ENCODE measurements around the gene KSR2. TPM values are rescaled to one million over a fixed set of nuclear protein-coding genes. Genes with fewer than 3 reads are reported as not detected.

Gene KSR2
- polyA plus RNA-seq, 1 experiment, result not detected

GRCh38 chr12:117497407-117497806 lies 471.4 kb downstream of the KSR2 start:
- Histone ChIP-seq H3K27me3 (ENCODE audit: control insufficient read depth, insufficient read depth, low read length) (no peaks in the 10 kb centered on the region), H3K36me3 (ENCODE audit: control insufficient read depth, insufficient read depth, low read length) (no peaks in the 10 kb centered on the region), H3K4me3 (ENCODE audit: low read depth, low read length) (no peak overlapping the region)
- no peak for TF ChIP-seq CTCF (IDR thresholded peaks at IDR 0.05; ENCODE audit: insufficient read depth, low read depth, low read length)
- POLR2A ChIA-PET, result no interaction called here
- CTCF ChIA-PET, result no interaction called here
- DNase-seq (ENCODE audit: low read depth), result no peak

- H3K36me3 ChIP-seq (ENCODE audit: control insufficient read depth, insufficient read depth, low read length), result no peaks in the 10 kb centered on the region
- no peaks in the 10 kb centered on the region for H3K27me3 ChIP-seq (ENCODE audit: control insufficient read depth, insufficient read depth, low read length)
- ChIA-PET POLR2A (no interaction called here), CTCF (interaction anchor here (0.7 kb wide), 1 partner anchor 342 kb away, joined by 3 read pairs; no protein-coding TSS in a partner anchor)
- no peak for DNase-seq (ENCODE audit: low read depth)
- H3K4me3 ChIP-seq (ENCODE audit: low read depth, low read length), result no peak overlapping the region
- TF ChIP-seq CTCF (IDR thresholded peaks at IDR 0.05; ENCODE audit: insufficient read depth, low read depth, low read length), result no peak
Observed at GRCh38 chr12:117494833-117495655, 473.7 kb downstream of the KSR2 start.

GRCh38 chr12:117491711-117492110 lies 477.1 kb downstream of the KSR2 start:
- CTCF ChIA-PET, result no interaction called here
- no peak for TF ChIP-seq CTCF (IDR thresholded peaks at IDR 0.05; ENCODE audit: insufficient read depth, low read depth, low read length)
- Histone ChIP-seq H3K27me3 (ENCODE audit: control insufficient read depth, insufficient read depth, low read length) (no peaks in the 10 kb centered on the region), H3K4me3 (ENCODE audit: low read depth, low read length) (no peak overlapping the region), H3K36me3 (ENCODE audit: control insufficient read depth, insufficient read depth, low read length) (no peaks in the 10 kb centered on the region)
- POLR2A ChIA-PET, result no interaction called here
- no peak for DNase-seq (ENCODE audit: low read depth)

GRCh38 chr12:117490130-117490529 lies 478.7 kb downstream of the KSR2 start:
- CTCF ChIA-PET, result no interaction called here
- Histone ChIP-seq H3K27me3 (ENCODE audit: control insufficient read depth, insufficient read depth, low read length) (no peaks in the 10 kb centered on the region), H3K36me3 (ENCODE audit: control insufficient read depth, insufficient read depth, low read length) (no peaks in the 10 kb centered on the region), H3K4me3 (ENCODE audit: low read depth, low read length) (no peak overlapping the region)
- TF ChIP-seq CTCF (IDR thresholded peaks at IDR 0.05; ENCODE audit: insufficient read depth, low read depth, low read length), result no peak
- DNase-seq (ENCODE audit: low read depth), result no peak
- POLR2A ChIA-PET, result no interaction called here

GRCh38 chr12:117489671-117490070 lies 479.1 kb downstream of the KSR2 start:
- DNase-seq (ENCODE audit: low read depth), result no peak
- Histone ChIP-seq H3K36me3 (ENCODE audit: control insufficient read depth, insufficient read depth, low read length) (no peaks in the 10 kb centered on the region), H3K27me3 (ENCODE audit: control insufficient read depth, insufficient read depth, low read length) (no peaks in the 10 kb centered on the region), H3K4me3 (ENCODE audit: low read depth, low read length) (no peak overlapping the region)
- ChIA-PET CTCF (no interaction called here), POLR2A (no interaction called here)
- no peak for TF ChIP-seq CTCF (IDR thresholded peaks at IDR 0.05; ENCODE audit: insufficient read depth, low read depth, low read length)

Data from BJ (cell line).